Suprapubic skin (tissue), 3 donors: Measurements from ENCODE around the gene CUEDC2.

Experiments
- CTCF ChIP-seq, 2 donors: fragments of 200-600 bp in 1 of 2; fragments of 450-650 bp in 1 of 2; sonication (generic) in 1 of 2; IDR thresholded peaks; one replicate each; pipeline ENCODE4 v1.5.1; 2016 to 2019; ENCODE audit warnings: antibody characterized with exemption in 2 of 2, mild to moderate bottlenecking in 1 of 2, moderate library complexity in 1 of 2
- EP300 ChIP-seq: sonication (generic); formaldehyde crosslinking; IDR thresholded peaks from one replicate; pipeline ENCODE4 v1.6.1; 2017; ENCODE audit warnings: antibody characterized with exemption

- TF ChIP-seq CTCF (IDR thresholded peaks at IDR 0.05) (no peak), EP300 (no peak)
These were observed 40.1 kb downstream of the CUEDC2 start for GRCh38 chr10:102392306-102392705.
